Measurements from ENCODE around the gene ATP1B3.

ATP1B3 gene

GRCh38 chr3:141839389-141839788, 37.1 kb upstream of the ATP1B3 start:
- no peak for DNase-seq
- Histone ChIP-seq H3F3A (ENCODE audit: insufficient read depth, low read length) (no peaks in the 10 kb centered on the region), H4K20me1 (ENCODE audit: insufficient read depth, low read length) (no peaks in the 10 kb centered on the region), H3K4me2 (ENCODE audit: low read depth, low read length) (no peak overlapping the region), H3K36me3 (replicated peaks; ENCODE audit: insufficient read depth, low read length) (no peaks in the 10 kb centered on the region), H3K9me2 (replicated peaks; ENCODE audit: insufficient read depth, low read length) (no peaks in the 10 kb centered on the region), H3K27ac (ENCODE audit: low read length) (no peak overlapping the region), H3K9ac (ENCODE audit: low read length) (no peak overlapping the region), H3K4me3 (ENCODE audit: low read length) (no peak overlapping the region), H3K79me2 (ENCODE audit: low read length) (no peaks in the 10 kb centered on the region), H3K4me1 (ENCODE audit: low read length) (no peaks in the 10 kb centered on the region), H2AFZ (ENCODE audit: low read length) (no peak overlapping the region), H3K9me3 (replicated peaks; ENCODE audit: insufficient read depth, low read length) (no peaks in the 10 kb centered on the region), H3K27me3 (replicated peaks; ENCODE audit: insufficient read depth, low read length) (no peaks in the 10 kb centered on the region)
- no peak for TF ChIP-seq EZH2phosphoT487 (IDR thresholded peaks at IDR 0.05; ENCODE audit: low read length)
- no peak for TF ChIP-seq EZH2 (optimal IDR thresholded peaks at IDR 0.05; ENCODE audit: low read depth, low read length)
- no peak for TF ChIP-seq CTCF (IDR thresholded peaks at IDR 0.05; ENCODE audit: low read length)

- no peak overlapping the region for H2AFZ ChIP-seq (ENCODE audit: low read length)
- H3K9ac ChIP-seq (ENCODE audit: low read length): no peak overlapping the region
- H3K9me2 ChIP-seq (replicated peaks; ENCODE audit: insufficient read depth, low read length): no peaks in the 10 kb centered on the region
- H3F3A ChIP-seq (ENCODE audit: insufficient read depth, low read length): no peaks in the 10 kb centered on the region
- no peak overlapping the region for H3K27ac ChIP-seq (ENCODE audit: low read length)
- no peaks in the 10 kb centered on the region for H3K79me2 ChIP-seq (ENCODE audit: low read length)
- H3K4me2 ChIP-seq (ENCODE audit: low read depth, low read length): no peak overlapping the region
- DNase-seq: no peak
- H3K27me3 ChIP-seq (replicated peaks; ENCODE audit: insufficient read depth, low read length): no peaks in the 10 kb centered on the region
- no peaks in the 10 kb centered on the region for H3K4me1 ChIP-seq (ENCODE audit: low read length)
- no peaks in the 10 kb centered on the region for H4K20me1 ChIP-seq (ENCODE audit: insufficient read depth, low read length)
- no peaks in the 10 kb centered on the region for H3K36me3 ChIP-seq (replicated peaks; ENCODE audit: insufficient read depth, low read length)
- H3K4me3 ChIP-seq (ENCODE audit: low read length): no peak overlapping the region
- H3K9me3 ChIP-seq (replicated peaks; ENCODE audit: insufficient read depth, low read length): no peaks in the 10 kb centered on the region
- no peak for TF ChIP-seq CTCF (IDR thresholded peaks at IDR 0.05; ENCODE audit: low read length)
- no peak for TF ChIP-seq EZH2phosphoT487 (IDR thresholded peaks at IDR 0.05; ENCODE audit: low read length)
- no peak for TF ChIP-seq EZH2 (optimal IDR thresholded peaks at IDR 0.05; ENCODE audit: low read depth, low read length)
These were observed 35.5 kb upstream of the ATP1B3 start for GRCh38 chr3:141840737-141841544.

- no peak overlapping the region for H3K9ac ChIP-seq (ENCODE audit: low read length)
These were observed 32.3 kb upstream of the ATP1B3 start for GRCh38 chr3:141844108-141844507.

More at GRCh38 chr3:141844108-141844507, 32.3 kb upstream of the ATP1B3 start:
- Histone ChIP-seq H3K27me3 (replicated peaks; ENCODE audit: insufficient read depth, low read length) (no peaks in the 10 kb centered on the region), H3K4me3 (ENCODE audit: low read length) (no peak overlapping the region), H3K9me3 (replicated peaks; ENCODE audit: insufficient read depth, low read length) (no peaks in the 10 kb centered on the region), H3K27ac (ENCODE audit: low read length) (no peak overlapping the region), H4K20me1 (ENCODE audit: insufficient read depth, low read length) (no peaks in the 10 kb centered on the region), H3K4me1 (ENCODE audit: low read length) (no peaks in the 10 kb centered on the region), H3K4me2 (ENCODE audit: low read depth, low read length) (no peak overlapping the region), H3K9me2 (replicated peaks; ENCODE audit: insufficient read depth, low read length) (no peaks in the 10 kb centered on the region), H3F3A (ENCODE audit: insufficient read depth, low read length) (no peaks in the 10 kb centered on the region), H3K36me3 (replicated peaks; ENCODE audit: insufficient read depth, low read length) (no peaks in the 10 kb centered on the region), H3K79me2 (ENCODE audit: low read length) (no peaks in the 10 kb centered on the region), H2AFZ (ENCODE audit: low read length) (no peak overlapping the region)
- no peak for DNase-seq
- no peak for TF ChIP-seq EZH2 (optimal IDR thresholded peaks at IDR 0.05; ENCODE audit: low read depth, low read length)
- no peak for TF ChIP-seq CTCF (IDR thresholded peaks at IDR 0.05; ENCODE audit: low read length)
- TF ChIP-seq EZH2phosphoT487 (IDR thresholded peaks at IDR 0.05; ENCODE audit: low read length): no peak
